NCI-H460 (cell line): ENCODE results near the gene PLOD1. TPM values are rescaled to one million over a fixed set of nuclear protein-coding genes. Genes with fewer than 3 reads are reported as not detected.

Source experiments
- DNase-seq: peaks from one replicate; pipeline ENCODE4 v3.0.0-alpha.2; 2016; ENCODE audit warnings: low read depth; ENCODE audit errors: extremely low read depth
- total RNA-seq: library from RNA; depleted of rRNA; stranded (reverse); fragments of >200 nt; shearing (Covaris generic); gene quantifications from 2 replicates; pipeline ENCODE4 v1.2.3, GENCODE V29; 2014

Gene PLOD1
- total RNA-seq, 1 experiment from 2014 or later: 69.1 TPM

DNA sequence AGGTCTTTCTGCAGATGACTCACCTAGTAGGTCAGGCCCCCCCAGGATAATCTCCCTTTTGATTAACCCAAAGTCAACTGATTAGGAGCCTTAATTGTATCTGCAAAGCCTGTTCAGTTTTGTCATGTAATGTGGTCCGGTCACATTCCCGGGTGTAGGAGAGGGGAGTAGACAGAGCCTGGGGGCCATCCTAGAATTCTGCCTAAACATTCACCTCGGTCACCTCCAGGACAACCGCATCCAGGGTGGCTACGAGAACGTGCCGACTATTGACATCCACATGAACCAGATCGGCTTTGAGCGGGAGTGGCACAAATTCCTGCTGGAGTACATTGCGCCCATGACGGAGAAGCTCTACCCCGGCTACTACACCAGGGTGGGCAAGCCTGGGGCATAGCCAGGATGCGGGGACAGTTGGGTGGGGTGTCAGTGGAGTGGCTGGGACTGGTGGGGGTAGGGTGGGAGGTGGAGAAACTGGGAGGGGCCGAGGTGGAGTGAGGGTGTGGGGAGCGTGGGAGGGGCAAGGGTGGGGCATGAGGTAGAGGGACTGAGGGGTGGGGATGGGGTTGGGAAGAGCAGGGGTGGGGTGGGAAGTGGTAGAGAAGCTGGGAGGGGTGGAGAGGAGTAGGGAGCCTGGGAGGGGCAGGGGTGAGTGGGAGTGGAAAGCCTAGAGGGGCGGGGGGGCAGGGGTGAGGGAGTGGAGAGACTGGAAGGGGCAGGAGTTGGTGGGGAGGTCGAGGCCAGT lies 36.1 kb downstream of the PLOD1 start:
- no peak for DNase-seq

DNA sequence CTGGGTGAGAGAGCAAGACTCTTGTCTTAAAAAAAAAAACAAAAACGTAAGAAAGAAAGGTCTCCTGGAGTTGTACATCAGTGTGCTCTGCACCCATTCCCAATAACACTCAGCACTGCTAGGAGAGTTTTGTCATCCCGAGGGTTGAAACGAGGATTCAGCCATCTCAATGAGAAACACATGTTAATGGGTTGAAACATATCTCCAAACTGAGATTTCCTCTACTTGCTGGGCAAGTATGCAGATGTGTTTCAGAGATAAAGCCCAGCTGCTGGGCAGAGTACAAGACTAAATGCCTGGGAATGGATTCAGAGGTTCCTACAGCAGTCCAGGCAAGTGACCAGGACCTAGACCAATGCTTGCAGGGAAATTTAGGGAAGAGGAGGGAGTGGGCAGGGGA lies 43.1 kb downstream of the PLOD1 start:
- no peak for DNase-seq

DNA sequence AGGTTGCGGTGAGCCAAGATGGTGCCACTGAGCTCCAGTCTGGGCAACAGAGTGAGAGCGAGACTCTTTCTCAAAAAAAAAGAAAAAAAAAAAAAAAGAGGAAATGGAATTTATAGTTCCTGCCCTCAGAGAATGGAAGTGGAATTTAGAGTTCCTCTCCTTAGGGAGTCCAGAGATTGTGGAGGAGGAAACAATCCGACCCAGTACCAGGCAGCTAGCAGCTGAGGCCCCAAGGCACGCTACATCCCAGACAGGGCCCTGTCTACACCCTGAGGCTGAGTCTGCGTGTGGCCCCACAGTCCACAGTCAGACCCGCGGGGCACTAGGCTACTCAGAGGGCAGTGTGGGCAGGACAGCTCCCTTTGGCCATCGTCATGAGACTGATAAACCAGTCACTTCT lies 43.8 kb downstream of the PLOD1 start:
- no peak for DNase-seq

DNA sequence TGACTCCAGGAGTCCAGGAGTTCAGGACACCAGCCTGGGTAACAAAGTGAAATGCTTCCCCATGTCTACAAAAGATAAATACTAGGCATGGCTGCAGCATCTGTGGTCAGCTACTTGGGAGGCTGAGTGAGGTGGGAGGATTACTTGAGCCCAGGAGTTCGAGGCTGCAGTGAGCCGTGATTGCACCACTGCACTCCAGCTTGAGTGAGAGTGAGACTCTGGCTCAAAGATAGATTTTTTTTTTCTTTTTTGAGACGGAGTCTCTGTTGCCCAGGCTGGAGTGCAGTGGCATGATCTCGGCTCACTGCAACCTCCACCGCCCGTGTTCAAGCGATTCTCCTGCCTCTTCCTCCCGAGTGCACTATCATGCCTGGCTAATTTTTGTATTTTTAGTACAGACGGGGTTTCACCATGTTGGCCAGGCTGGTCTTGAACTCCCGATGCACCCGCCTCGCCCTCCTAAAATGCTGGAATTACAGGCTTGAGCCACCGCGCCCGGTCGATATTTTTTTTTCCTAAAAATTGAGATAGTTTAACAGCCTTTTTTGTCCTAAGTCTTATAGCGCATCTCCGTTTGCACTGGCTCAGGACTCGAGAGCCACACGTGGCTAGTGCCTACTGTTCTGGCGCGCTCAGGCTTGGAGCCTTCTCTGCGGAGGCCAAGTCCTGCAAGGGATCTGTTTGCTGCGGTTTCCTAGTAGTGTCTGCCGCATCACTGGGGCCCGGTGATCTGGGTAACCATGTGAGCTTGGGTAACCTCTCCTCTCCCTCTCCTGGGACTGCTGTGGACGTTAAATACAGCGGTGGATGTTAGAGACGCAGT lies 44.7 kb downstream of the PLOD1 start:
- no peak for DNase-seq

DNA sequence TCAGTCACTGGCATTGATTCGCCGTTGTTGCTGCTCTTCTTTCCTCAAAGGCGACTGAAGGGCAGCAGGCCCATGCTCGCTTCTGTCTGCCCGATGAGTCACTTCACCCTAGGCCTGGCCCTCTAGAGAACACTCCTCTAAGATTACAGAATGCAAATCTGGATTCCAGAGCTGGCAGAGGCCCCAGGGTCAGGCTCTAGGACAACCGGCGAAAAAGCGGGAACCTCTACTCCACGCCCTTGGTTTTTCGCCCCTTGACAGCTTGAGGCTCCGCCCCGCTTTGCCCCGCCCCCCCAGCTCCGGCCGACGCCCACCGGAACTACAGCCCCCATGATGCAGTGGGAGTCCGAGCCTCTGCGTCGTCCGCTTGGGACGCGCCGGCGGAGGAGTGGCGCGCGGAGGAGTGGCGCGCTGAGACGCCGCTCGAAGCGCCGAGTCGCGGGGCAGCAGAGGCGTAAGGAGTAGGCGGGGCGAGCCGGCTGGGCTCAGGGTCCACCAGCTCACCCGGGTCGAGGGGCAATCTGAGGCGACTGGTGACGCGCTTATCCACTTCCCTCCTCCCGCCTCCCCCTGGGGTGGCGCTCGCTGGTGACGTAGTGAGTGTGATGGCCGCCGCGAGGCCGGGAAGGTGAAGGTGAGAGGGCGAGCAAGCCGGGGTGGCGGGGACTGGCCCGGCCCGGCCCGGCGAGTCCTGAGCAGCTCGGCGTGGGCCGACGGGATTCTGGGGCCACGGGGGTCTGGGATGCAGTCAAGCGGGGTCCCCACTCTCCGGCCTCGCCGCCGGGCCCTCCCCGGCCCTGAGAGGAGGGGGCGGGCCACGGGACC lies 45.5 kb downstream of the PLOD1 start, which contains the start of gene MFN2:
Gene MFN2 (plus strand): TSS at position 594 of the 825 bp plus-strand sequence. CDS start 8,725 bp downstream, outside the sequence.
- peak; percentile 92 for DNase-seq

DNA sequence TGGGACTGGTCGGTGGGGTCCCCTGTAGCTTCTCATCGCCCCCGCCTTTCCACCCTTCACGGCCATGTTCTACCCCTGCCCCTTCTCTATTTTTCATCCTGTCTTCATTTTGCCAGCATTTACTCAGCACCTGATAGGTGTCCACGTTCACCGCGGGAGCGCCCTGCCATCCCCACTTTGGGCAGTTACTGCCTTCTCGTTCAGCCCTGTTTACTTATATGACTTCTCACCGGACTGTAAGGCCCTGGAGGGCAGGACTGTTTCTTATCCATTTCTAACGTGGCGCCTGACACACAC lies 46.1 kb downstream of the PLOD1 start:
- no peak for DNase-seq

DNA sequence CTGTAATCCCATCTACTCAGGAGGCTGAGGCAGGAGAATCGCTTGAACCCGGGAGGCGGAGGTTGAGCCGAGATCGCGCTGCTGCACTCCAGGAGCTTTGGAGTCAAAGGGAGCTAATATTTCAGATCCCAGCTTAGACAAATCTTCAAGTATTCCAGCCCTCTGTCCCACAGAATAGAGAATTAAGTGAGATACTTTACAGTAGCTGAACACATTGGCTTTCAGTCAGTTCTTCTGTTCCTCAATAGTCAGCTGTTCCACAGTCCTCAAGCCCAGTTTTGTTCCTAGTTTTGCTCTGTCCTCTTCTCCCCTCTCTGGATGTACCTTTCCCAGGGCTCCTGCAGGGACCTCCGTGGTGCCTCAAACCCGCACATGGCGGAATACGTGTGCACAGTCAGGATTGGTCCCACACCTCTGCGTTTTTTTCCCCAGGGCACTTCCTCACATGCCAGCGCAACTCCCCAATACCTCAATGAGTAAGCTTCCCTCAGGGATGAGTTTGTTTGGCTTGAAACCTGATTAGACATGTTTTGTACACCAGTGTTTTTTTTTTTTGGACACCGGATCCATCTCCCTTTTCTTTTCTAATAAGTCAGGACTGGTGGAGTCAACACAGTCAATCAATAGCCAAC lies 47.0 kb downstream of the PLOD1 start:
- DNase-seq: no peak

DNA sequence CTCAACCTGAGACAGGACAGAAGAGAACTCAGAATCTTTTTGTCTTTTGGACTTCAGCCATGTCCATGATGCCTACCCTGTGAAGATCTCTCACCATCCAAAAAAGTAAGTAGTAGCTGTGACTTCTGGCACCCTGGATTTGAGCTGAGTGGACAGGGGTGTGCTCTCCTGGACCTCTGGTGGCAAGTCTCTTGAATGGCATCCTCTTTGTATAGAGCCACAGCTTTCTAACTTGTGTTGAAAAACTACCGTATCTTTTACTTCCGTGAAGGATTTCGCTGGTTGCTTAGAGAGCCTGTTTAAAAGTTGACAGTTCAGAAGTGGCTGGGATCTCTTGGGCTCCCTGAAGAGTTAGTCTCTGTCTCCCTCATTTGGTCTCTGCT lies 47.5 kb downstream of the PLOD1 start:
- no peak for DNase-seq

DNA sequence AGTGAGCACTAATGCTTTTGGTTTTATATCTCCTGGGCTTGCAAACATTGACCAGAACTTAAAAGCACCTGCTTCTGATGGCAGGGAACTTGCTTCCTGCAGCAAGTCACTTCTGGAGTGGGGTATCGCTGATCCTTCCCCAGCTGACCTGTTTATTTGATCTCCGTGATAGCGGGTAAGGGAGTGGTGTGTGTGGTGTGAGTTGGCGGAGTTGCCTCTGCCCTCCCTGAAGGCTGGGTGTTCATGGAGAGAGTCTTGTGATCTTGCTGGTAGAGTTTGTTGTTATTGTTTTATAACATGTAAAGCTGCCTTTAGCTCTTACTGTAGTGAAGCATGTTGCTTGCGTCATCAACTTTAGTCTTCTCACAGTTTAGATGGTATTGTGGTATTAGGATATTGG lies 49.6 kb downstream of the PLOD1 start:
- DNase-seq: no peak

DNA sequence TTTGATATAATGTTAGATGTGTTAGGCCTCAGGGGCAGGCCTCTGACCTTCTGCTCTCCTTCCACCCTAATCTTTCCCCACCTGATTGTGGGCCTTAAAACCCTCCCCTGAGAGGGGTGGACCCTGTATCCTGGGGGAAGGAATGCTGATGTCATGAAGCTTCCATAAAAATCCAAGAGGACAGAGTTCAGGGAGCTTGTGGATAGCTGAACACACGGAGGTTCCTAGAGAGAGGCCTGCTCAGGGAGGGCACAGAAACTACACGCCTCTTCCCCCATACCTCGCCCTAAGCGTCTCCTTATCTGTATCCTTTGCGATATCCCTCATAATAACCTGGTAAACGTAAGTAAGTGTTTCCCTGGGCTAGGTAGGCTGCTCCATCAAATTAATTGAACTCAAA lies 50.1 kb downstream of the PLOD1 start:
- no peak for DNase-seq

DNA sequence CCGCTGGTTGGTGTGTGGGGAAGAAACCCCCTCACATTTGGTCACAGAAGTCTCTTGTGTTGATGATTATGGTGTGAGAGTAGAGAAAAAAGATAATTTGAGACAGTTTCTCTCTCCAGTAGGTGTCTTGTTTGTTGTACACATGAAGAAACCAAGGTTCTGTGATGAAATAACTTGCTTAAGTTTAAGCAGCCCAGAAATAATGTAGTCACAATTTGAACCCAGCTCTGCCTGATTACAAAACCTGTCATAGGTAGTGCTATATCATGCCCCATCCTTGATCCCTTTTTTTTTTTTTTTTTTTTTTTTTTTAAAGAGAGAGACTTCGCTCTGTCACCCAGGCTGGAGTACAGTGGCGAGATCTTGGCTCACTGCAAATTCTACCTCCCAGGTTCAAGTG lies 50.7 kb downstream of the PLOD1 start:
- DNase-seq: no peak

DNA sequence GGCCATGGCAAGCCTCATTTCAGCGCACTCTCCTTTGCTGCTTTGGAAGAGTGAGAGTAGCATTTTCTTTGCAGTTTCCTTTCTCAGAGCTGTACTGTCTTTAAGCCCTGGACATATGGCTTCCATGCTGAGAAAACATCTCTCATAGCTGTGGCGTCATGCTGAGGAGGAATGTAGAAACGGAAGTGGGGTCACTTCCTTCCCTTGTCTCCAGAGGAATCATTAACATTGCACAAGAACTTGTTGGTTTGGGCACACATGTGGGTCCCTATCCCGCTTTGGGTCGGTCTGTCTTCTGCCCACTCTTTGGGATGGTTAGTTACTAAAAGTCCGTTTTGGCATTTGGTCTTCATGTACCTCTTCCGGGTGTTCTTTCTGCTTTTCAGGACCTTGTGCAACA lies 51.3 kb downstream of the PLOD1 start:
- no peak for DNase-seq

DNA sequence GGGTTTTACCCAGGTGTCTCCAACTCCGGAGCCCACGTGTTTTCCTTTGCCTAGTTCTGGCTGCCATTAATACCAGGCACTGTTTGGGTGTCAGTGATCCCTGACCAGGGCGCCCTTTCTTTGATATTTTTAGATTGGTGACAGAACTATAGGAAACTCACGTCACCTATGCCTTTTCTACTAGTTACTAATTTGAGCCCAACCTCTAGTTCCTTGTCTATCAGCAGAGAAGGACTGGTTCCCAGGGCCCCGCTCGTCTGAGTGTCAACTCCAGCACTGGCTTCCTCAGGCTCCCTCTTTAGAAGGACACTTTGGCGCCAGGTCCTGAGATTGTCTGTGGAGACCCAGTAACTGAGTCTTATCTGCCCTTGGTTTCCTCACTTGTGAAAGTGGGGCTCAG lies 55.2 kb downstream of the PLOD1 start:
- DNase-seq: no peak

DNA sequence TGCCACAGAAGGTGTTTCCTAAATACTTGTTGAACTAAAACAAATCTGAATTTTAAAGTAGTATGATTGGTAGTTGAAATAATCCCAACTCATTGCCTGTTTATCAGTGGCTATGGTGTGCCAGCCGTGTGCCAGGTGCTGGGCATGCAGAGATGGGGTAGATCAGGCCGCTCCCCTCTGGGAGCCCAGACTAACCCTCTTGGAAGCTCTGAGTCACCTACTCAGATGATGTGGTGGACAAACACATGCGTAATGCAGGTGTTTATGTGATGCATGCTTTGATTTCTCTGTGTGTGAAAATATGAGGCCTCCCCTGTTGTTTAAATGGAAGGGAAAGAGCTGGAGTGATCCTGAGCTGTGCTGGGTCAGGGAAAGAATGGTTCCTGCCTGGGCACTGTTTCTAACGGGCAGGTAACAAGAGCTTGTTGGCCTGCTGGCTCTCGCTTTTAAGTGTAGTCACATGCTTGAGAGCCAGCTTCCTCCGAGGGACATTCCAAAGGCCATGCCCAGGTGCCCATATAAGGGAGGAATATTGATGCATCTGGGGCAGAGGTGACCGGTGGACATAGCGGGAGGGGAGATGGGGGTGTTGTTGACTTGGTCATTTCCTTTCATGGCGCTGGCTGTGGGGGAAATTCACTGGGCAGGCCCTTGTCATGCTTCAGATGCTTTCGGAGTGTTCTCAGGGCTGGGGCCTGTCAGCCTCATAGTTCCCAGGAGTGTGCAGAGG lies 56.0 kb downstream of the PLOD1 start:
- DNase-seq: no peak

DNA sequence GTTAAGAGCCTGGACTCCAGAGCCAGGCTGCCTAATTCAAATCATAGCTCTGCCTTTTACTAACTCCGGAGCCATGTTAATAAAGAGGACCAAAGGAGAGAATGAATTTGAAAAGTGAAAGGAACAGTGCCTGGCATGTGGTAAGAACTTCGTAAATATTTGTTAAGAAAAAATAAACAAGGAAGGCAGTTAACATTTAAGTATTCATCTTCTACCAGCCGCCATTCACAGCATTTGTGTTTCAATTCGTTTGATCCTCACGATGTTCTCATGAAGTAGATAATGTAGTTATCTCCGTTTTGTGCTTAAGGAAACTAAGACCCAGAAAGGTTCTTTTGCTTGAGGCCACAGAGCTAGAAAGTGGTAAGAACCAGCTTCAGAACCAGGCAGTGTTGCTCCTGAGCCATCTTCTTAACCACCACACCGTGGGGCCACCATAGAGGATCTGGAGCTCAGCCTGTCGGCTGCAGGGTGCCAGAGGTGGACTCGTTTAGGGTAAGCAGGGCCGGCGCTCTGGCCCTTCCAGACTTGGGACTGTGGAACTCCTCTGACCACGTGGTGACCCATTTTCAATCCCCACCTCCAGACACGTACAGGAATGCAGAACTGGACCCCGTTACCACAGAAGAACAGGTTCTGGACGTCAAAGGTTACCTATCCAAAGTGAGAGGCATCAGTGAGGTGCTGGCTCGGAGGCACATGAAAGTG lies 57.6 kb downstream of the PLOD1 start:
- DNase-seq: no peak

DNA sequence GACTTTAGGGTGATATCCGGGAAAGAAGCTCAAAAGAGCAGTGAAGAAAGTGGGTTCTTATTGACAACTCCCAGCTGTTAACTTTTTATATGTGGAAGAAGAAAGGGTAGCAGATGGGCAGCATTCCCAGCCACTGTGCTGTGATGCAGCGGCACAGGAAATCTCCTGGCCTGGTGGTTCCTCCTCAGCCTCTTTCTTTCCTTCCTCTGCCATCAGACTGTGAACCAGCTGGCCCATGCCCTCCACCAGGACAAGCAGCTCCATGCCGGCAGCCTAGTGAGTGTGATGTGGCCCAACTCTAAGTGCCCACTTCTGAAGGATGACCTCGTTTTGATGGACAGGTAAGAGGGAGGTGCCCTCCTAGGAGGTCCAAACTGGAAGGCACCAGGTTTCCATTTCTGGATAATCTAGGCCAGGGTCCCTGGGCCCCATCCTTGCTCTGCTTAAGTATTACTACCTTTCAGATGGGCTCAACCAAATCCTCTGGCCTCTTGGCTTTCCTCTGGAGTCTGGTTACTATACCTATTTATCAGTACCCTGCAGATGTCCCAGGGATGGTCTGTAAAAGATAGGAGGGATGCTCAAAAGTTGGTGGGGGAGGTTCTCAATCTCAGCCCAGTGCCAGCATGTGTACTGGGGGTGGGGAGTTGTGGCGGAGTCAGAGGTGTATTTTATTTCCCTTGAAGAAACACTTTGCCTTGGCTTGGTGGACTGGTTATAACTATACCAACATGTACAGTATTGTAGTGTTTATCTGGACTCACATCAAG lies 62.7 kb downstream of the PLOD1 start:
- no peak for DNase-seq

DNA sequence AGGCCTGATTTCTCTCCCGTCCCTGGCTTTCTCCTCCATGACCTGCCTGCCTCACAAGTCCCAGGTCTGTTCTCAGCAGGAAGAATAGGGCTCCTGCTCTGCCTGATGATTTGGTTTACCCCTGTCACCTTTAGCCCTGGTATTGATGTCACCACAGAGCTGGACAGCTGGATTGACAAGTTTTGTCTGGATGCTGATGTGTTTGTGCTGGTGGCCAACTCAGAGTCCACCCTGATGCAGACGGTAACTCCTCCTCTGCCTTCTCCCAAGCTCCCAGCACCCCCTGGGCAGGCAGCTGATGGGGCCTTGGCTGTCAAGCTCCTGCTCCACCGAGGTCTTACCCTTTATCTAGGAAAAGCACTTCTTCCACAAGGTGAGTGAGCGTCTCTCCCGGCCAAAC lies 64.1 kb downstream of the PLOD1 start:
- DNase-seq: no peak

DNA sequence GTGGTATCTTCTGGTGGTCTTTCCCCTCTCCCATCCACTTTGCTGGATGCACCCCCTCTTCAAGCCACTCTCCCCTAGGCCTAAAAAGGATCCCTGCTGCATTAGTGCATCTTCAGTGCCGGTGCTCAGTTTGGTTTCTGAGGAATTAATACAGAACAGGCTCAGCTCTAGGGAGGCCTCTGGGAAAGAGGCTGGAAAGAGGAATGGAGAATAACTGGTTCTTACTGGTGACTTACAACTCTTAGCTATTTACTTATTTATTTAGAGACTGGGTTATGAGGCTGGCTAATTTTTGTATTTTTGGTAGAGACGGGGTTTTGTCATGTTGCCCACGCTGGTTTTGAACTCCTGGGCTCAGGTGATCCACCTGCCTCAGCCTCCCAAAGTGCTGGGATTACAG lies 64.7 kb downstream of the PLOD1 start:
- DNase-seq: no peak
